Stimulated activated memory B cell treated with anti-CD40 and anti-IgM and Interleukin-4, amounts not matched to agents 10 μg/mL and 1 μg/mL and 100 μg/mL, for 72 hours (primary cell): Measurements from ENCODE around the gene KLHL11.
"Not testable (repeated sequence)": the region's sequence is repeated elsewhere in the genome, so short reads cannot be mapped to it uniquely, and the experiment has no call there.

Experiments used
- ATAC-seq: fragments of 150-1000 bp; cut with Tn5 transposase; 2 replicates; pipeline ENCODE4 v1.10.0; 2021
- H3K27ac Mint-ChIP-seq: one replicate; pipeline ENCODE4 v1.8.0; 2022; ENCODE audit warnings: mild to moderate bottlenecking, mixed read lengths
- H3K27me3 Mint-ChIP-seq: one replicate; pipeline ENCODE4 v1.8.0; 2022; ENCODE audit warnings: mixed read lengths
- H3K36me3 Mint-ChIP-seq: one replicate; pipeline ENCODE4 v1.8.0; 2022; ENCODE audit warnings: mixed read lengths
- H3K4me1 Mint-ChIP-seq: one replicate; pipeline ENCODE4 v1.8.0; 2022; ENCODE audit warnings: mixed read lengths
- H3K4me3 Mint-ChIP-seq: one replicate; pipeline ENCODE4 v1.8.0; 2022; ENCODE audit warnings: mild to moderate bottlenecking, moderate library complexity, mixed read lengths
- H3K9me3 Mint-ChIP-seq: one replicate; pipeline ENCODE4 v1.8.0; 2022; ENCODE audit warnings: mixed read lengths

Gene KLHL11

GRCh38 chr17:41896726-41897125, 31.5 kb upstream of the KLHL11 start:
- H3K36me3 Mint-ChIP-seq = peaks cover 78% of the 10 kb centered on the region
- H3K27ac Mint-ChIP-seq = no peak overlapping the region
- H3K4me1 Mint-ChIP-seq = no peaks in the 10 kb centered on the region
- no peak for ATAC-seq
- H3K9me3 Mint-ChIP-seq = no peaks in the 10 kb centered on the region
- H3K27me3 Mint-ChIP-seq = no peaks in the 10 kb centered on the region
- no peak overlapping the region for H3K4me3 Mint-ChIP-seq

DNA sequence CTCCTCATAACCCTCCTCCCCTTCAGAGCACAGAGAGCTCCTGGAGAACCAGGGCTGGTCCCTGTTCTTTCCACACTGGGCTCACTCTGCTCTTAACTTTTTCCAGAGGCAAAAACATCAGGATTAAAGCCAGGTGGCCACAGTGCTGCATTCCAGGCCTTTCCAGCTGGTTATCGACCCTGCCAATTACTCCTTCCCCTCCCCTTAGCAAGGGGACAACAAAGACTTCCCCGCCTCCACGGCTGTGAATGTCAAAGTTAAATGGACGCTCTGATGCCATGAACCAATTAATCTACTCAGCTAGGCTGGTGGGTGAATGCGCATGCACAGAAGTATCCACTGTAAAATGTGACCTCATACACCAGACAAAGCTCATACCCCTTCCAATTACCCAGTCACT, 30.4 kb upstream of the KLHL11 start:
- no peaks in the 10 kb centered on the region for H3K4me1 Mint-ChIP-seq
- peaks cover 69% of the 10 kb centered on the region for H3K36me3 Mint-ChIP-seq

DNA sequence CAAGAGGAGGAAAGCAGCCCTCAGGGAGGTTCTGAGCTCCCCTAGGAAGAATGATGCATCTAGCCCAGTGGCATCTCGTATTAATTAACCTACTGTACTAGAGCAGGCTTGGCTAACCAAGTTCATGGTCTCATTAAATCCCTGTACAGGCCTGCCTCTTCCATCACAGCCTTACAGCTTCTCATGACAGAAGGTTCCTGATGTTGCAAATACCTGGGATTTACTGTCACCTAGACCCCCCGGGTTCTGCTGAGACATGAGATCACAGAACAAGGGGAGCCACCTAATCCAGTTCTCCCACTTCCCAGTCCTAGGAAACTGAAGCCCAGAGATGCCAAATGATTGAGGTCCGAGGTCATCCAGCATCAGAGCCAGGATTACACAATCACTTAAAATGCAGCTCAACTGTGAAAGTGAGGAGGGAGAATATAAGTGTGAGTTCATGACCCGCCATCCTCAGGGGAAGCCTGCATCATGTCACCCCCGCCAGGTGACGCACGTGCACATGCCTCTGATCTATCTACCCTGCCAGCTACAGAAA, 29.6 kb upstream of the KLHL11 start:
- ATAC-seq = no peak
- Mint-ChIP-seq H3K27me3 (no peaks in the 10 kb centered on the region), H3K4me1 (no peaks in the 10 kb centered on the region), H3K9me3 (no peaks in the 10 kb centered on the region), H3K36me3 (peaks cover 64% of the 10 kb centered on the region), H3K4me3 (no peak overlapping the region), H3K27ac (no peak overlapping the region)

More for the DNA sequence above, 30.4 kb upstream of the KLHL11 start:
- no peak for ATAC-seq
- Mint-ChIP-seq H3K4me3 (no peak overlapping the region), H3K27ac (no peak overlapping the region), H3K27me3 (no peaks in the 10 kb centered on the region), H3K9me3 (no peaks in the 10 kb centered on the region)

GRCh38 chr17:41893384-41893783, 28.2 kb upstream of the KLHL11 start:
- H3K36me3 Mint-ChIP-seq = peaks cover 56% of the 10 kb centered on the region
- H3K4me1 Mint-ChIP-seq = no peaks in the 10 kb centered on the region
- H3K4me3 Mint-ChIP-seq = no peak overlapping the region
- H3K27ac Mint-ChIP-seq = no peak overlapping the region
- ATAC-seq = no peak
- no peaks in the 10 kb centered on the region for H3K27me3 Mint-ChIP-seq
- no peaks in the 10 kb centered on the region for H3K9me3 Mint-ChIP-seq

- Mint-ChIP-seq H3K9me3 (no peaks in the 10 kb centered on the region), H3K27me3 (no peaks in the 10 kb centered on the region), H3K36me3 (peaks cover 56% of the 10 kb centered on the region), H3K4me3 (no peak overlapping the region), H3K4me1 (no peaks in the 10 kb centered on the region), H3K27ac (no peak overlapping the region)
- no peak for ATAC-seq
Observed at GRCh38 chr17:41892021-41892376, 26.8 kb upstream of the KLHL11 start.

- Mint-ChIP-seq H3K4me1 (no peaks in the 10 kb centered on the region), H3K36me3 (peaks cover 53% of the 10 kb centered on the region), H3K27ac (no peak overlapping the region), H3K27me3 (no peaks in the 10 kb centered on the region), H3K4me3 (no peak overlapping the region), H3K9me3 (no peaks in the 10 kb centered on the region)
- ATAC-seq = no peak
Observed at GRCh38 chr17:41891135-41892020, 26.2 kb upstream of the KLHL11 start.

GRCh38 chr17:41888332-41888965, 23.2 kb upstream of the KLHL11 start:
- Mint-ChIP-seq H3K4me3 (no peak overlapping the region), H3K4me1 (no peaks in the 10 kb centered on the region), H3K27ac (no peak overlapping the region), H3K27me3 (no peaks in the 10 kb centered on the region), H3K36me3 (peaks cover 51% of the 10 kb centered on the region), H3K9me3 (no peaks in the 10 kb centered on the region)
- no peak for ATAC-seq

DNA sequence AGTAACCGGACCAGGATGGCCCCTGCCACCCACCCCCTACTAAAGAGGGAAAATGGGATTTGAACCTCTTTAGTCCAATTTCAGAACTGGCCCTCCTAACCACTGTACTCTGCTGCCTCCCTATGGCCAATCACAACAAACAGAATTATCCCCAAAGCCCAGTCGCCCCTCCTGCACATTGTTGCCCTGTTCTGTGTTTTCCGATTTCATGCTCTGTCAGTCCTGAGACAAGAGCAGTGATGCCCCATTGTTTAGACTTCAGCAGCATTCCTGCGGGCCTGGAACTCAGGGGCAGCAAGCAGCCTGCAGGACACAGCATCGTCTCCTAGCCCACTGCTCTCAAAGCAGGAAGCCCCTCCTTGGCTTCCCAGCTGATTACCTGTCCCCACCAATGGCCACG, 20.5 kb upstream of the KLHL11 start:
- H3K27ac Mint-ChIP-seq = no peak overlapping the region
- ATAC-seq = no peak

GRCh38 chr17:41882756-41883155, 17.5 kb upstream of the KLHL11 start:
- no peak overlapping the region for H3K4me3 Mint-ChIP-seq
- no peak overlapping the region for H3K27ac Mint-ChIP-seq
- no peak for ATAC-seq
- H3K9me3 Mint-ChIP-seq = no peaks in the 10 kb centered on the region
- no peaks in the 10 kb centered on the region for H3K27me3 Mint-ChIP-seq
- H3K36me3 Mint-ChIP-seq = peaks cover 63% of the 10 kb centered on the region
- peaks cover 8% of the 10 kb centered on the region for H3K4me1 Mint-ChIP-seq

More for the DNA sequence above, 20.5 kb upstream of the KLHL11 start:
- Mint-ChIP-seq H3K4me3 (no peak overlapping the region), H3K4me1 (peaks cover 8% of the 10 kb centered on the region), H3K9me3 (no peaks in the 10 kb centered on the region), H3K36me3 (peaks cover 55% of the 10 kb centered on the region), H3K27me3 (no peaks in the 10 kb centered on the region)

DNA sequence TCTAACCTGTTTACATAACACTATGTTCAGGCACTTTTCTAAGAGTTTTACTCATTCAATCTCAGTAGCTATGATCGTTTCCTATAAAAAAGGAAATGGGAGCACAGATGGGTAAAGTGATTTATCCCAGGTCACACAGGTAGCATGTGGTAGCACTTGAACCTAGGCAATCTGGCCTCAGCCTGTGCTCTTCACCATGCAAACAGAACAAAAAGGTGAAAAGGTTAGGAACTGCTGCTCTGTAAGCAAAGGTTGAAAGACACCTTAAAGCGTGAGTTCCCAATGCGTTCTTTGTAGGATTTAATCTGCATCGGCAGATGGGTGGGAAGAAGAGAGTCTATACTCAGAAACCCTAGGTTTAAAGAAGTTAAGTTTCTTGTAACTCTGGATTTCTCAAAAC, 14.9 kb upstream of the KLHL11 start:
- no peak for ATAC-seq
- H3K27ac Mint-ChIP-seq = no peak overlapping the region
- no peak overlapping the region for H3K4me3 Mint-ChIP-seq
- H3K9me3 Mint-ChIP-seq = no peaks in the 10 kb centered on the region
- H3K27me3 Mint-ChIP-seq = no peaks in the 10 kb centered on the region
- H3K36me3 Mint-ChIP-seq = peaks cover 54% of the 10 kb centered on the region
- H3K4me1 Mint-ChIP-seq = peaks cover 8% of the 10 kb centered on the region

GRCh38 chr17:41874293-41874670, 9.1 kb upstream of the KLHL11 start:
- H3K27me3 Mint-ChIP-seq, H3K27ac Mint-ChIP-seq, ATAC-seq, H3K4me1 Mint-ChIP-seq, H3K9me3 Mint-ChIP-seq, H3K4me3 Mint-ChIP-seq: not testable (repeated sequence)
- peaks cover 57% of the 10 kb centered on the region for H3K36me3 Mint-ChIP-seq

DNA sequence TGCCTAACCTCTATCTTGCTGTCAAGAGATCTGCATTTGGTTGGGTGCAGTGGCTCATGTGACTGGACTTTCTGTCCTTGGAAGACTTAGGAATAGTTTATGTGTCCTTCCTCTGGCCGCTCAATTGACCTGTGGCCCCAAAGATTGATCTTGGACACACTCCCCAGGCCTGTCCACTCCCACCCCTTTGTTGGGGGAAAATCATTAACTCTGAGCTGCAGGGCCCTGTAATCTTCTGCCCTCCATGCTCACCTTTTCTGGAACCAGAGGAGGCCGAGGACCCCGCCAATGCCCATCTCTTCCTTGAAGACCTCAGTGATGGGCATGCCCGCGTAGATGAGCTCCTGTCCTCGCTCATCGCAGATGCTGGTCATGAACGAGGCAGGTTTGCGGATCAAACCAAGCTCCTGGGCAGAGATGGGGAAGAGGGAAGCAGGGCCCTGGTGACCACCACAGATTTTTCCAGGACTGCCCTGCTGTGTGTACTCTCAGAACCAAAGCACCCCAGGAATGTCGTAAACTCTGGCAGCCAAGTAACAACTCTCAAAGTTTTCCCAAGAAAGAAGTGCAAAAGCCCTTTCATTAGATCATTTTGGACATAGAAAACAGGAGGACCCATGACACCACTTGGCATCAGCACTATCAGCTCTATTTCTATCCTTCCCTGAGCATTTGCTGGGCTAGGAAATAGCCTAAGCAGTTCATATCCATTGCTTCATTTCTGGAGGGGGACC, 8.5 kb upstream of the KLHL11 start:
- Mint-ChIP-seq H3K4me3 (no peak overlapping the region), H3K36me3 (peaks cover 63% of the 10 kb centered on the region), H3K9me3 (no peaks in the 10 kb centered on the region), H3K27me3 (no peaks in the 10 kb centered on the region), H3K27ac (no peak overlapping the region), H3K4me1 (no peaks in the 10 kb centered on the region)
- ATAC-seq = no peak

- ATAC-seq = no peak
- Mint-ChIP-seq H3K4me1 (no peaks in the 10 kb centered on the region), H3K27me3 (no peaks in the 10 kb centered on the region), H3K36me3 (peaks cover 54% of the 10 kb centered on the region), H3K4me3 (no peak overlapping the region), H3K9me3 (no peaks in the 10 kb centered on the region), H3K27ac (no peak overlapping the region)
Observed at GRCh38 chr17:41871789-41872188, 6.6 kb upstream of the KLHL11 start.

GRCh38 chr17:41870627-41871026, 5.4 kb upstream of the KLHL11 start:
- Mint-ChIP-seq H3K4me1 (peaks cover under 1% of the 10 kb centered on the region), H3K4me3 (no peak overlapping the region), H3K27me3 (no peaks in the 10 kb centered on the region), H3K36me3 (peaks cover 49% of the 10 kb centered on the region), H3K27ac (no peak overlapping the region), H3K9me3 (no peaks in the 10 kb centered on the region)
- ATAC-seq = no peak

- peaks cover 4% of the 10 kb centered on the region for H3K4me1 Mint-ChIP-seq
- H3K27me3 Mint-ChIP-seq = no peaks in the 10 kb centered on the region
- H3K4me3 Mint-ChIP-seq = no peak overlapping the region
- H3K9me3 Mint-ChIP-seq = no peaks in the 10 kb centered on the region
- H3K36me3 Mint-ChIP-seq = peaks cover 49% of the 10 kb centered on the region
- ATAC-seq = no peak
- no peak overlapping the region for H3K27ac Mint-ChIP-seq
Observed at GRCh38 chr17:41870097-41870496, 4.9 kb upstream of the KLHL11 start.
